Astrocyte of the hippocampus (primary cell): Measurements from ENCODE around the gene CNTNAP5.

ENCODE experiments used
- DNase-seq: peaks from one replicate; pipeline ENCODE4 v3.0.0; 2011; ENCODE audit warnings: low read depth, low spot score

Gene CNTNAP5

DNA sequence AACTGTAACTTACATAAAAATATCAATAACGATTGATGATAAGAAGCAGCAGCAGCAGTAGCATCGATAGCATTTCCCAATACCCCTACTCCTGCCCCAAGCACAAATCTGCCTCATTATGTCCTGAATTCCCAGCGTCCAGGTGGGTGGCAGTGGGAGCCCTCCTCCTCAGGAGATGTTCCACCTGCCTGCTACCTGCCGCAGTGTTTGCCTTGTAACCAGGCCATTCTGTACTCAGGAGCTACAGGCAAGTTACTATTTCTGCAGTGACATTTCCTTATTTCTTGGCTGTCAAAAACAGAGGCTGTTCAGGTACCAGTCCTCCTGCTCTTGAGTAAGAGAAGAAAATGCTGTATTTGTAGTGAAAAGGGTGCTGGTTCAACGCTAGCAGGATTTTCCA lies 236.4 kb downstream of the CNTNAP5 start:
- DNase-seq: no peak

DNA sequence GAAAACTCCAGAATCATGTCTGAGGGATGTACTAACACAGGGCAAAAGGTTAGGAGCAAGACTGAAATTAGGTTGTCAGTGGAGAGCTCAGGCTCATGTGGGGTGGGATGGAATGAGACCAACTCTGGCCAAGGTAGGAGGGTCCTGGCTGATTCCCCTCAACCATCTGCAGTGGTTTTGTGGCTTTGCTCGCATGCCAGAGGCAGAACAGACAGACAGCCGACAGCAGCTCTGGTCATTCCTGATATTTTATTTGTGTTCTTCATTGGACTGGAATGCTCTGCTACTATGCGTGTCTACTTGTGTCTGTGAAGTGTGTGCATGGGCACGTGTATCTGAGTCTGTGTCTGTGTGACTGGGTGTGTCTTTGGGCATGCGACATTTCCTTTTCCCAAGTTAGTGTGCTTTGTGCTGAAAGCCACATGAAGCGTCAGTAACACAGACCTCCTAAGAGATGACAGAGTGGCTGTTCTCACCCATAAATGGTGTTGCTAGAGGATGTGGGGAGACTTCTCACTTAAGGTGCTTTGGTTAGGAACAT lies 239.5 kb downstream of the CNTNAP5 start:
- peak; percentile 1 for DNase-seq

DNA sequence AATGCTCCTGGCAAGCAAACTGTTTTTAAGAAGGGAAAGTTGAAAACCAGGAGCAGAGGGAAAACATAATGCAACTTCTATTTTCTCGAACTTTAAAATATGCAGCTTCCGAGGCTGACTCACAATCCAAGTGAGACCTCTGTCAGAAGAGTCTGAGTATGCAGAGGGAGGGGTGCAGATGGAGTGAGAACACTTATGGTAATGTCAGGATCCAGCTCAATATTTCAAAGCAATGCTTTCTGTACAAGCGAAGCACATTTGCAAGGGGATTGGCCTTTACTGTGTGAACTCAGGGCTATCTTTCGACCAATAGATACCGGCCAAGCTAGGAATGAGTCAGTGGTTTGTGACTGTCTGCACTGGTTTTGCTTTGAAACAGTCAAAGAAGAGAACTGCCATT lies 242.7 kb downstream of the CNTNAP5 start:
- peak; percentile 36 for DNase-seq

GRCh38 chr2:124269348-124269747 lies 244.3 kb downstream of the CNTNAP5 start:
- DNase-seq: no peak

DNA sequence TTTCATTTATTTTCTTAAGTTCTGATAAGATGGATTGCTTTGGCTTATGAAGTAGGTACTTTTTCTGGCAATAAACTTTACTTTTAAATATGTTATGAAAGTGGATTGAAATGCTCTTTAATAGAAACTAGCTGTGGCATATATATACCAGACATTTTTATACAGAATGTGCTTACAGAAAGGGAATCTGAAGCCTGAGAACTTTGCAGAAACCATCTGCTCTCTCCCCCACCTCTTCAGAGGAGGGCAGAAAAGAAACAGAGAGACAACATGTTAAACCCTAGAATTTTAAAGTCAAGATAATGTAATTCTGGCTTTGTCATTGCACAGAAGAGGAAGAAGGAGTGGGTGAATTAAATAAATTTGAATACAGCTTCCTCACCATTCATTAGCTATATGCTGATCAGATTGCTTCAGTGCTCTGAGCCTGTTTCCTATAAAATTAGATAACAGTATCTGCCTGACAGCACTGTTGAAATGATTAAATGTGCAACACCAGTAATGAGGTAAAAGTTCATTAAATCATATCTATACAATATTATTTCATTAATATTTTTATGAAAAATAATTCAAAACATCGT lies 247.3 kb downstream of the CNTNAP5 start:
- DNase-seq: no peak

GRCh38 chr2:124281541-124281940 lies 256.5 kb downstream of the CNTNAP5 start:
- DNase-seq: no peak

GRCh38 chr2:124283096-124283495 lies 258.0 kb downstream of the CNTNAP5 start:
- DNase-seq: peak; percentile 23

- no peak for DNase-seq
Measured at GRCh38 chr2:124286089-124286783, 261.1 kb downstream of the CNTNAP5 start.

DNA sequence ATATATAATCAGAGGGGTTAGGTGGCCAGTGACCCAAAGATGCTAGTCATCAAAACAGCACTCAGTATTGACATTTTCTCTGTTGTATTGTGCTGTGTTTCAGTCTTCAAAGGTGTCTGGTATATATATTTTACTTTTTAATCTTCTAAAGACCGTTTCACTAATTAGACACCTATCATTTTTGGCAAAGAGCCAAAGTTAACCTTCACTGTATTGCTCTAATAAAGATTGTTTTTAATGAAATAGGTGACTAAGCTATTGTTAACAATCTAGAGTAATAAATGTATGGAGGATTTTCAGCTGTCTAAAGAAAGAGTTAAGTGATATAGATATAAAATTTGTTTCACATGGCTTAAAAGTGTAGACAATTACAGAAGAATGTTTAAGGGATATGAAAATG lies 264.0 kb downstream of the CNTNAP5 start:
- DNase-seq: no peak

DNA sequence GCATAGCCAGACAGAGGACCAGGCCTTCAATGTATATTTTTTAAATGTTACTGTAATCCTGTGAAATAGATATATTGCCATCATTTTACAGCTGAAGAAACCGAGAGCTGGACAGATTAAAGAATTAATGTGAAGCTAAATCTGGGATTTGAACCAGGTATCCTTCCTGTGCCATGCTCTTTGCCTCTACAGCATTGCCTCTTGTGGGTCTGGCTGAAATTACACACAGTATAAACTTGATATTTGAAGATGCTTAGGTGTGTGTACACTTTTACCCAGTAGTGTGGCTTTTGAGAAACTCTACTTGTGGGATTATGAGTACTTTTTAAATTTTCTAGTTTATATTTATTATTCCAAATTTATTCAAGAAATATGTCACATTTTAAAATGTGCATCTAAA lies 264.5 kb downstream of the CNTNAP5 start:
- DNase-seq: no peak

DNA sequence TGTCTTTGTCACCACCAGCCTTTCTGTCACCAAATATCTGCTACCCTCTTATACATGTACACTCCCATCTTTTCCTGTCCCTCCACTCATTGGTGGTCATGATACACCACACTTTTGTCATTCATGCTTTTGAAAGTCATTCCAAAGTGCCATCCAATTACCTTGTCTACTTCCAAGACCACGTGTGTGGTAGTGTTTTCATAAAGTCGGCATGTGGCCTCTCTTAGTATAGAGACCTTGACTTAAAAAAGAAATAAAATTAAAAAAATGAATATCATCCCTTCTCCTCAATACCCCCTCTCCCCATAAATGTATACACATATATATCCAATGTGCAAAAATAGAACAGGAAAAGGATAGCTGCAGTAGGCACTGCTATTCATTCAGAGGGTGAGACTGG lies 271.4 kb downstream of the CNTNAP5 start:
- DNase-seq: no peak

DNA sequence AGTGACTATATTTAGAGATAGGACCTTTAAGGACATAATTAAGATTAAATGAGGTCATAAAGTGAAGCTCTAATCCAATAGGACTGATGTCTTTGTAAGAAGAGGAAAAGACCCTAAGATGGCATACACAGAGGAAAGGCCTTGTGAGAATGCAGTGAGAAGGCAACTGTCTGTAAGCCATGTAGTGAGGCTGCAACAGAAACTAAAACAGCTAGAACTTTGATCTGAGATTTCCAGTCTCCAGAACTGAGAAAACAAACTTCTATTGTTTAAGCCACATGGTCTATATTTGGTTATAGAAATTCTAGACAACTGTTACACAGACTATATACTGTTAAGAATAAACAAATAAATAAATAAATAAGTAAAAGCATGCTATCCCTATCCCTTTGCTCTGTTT lies 276.8 kb downstream of the CNTNAP5 start:
- DNase-seq: no peak

DNA sequence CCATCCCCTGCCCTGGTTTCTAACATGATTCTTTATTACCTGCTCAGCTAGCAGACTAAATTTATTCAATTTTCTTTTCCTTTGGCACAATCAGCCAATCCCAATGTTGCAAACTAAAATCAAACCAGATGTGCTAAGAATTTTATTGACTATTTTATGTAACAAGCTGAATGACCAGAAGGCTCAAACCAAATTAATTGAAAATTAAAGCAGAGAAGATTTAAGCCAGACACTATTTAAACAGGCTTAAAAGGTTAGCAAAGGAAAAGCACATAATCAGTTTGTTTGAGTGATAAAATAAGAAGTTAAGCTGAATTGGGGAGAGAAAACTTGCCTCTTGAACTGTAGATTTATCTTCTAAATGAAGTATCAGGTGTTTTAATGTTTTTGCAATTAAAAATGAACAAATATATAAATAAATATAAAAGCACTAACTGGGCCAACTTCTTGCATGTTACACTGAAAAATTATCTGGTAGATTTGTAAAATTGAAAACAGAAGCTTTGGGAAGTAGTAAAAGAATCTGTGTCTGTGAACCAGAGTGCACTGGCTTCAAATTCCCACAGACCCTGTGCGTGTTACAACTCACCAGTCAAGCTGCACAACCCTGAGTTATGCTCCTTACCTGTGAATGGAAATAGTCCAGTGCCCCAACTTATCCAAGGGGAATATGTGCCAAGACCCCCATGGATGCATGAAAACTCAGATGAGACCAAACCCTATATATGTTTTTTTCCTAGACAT lies 283.4 kb downstream of the CNTNAP5 start:
- DNase-seq: no peak

- DNase-seq: no peak
Measured at GRCh38 chr2:124309563-124310138, 284.6 kb downstream of the CNTNAP5 start.

- DNase-seq: no peak
Measured at GRCh38 chr2:124310671-124311070, 285.6 kb downstream of the CNTNAP5 start.

GRCh38 chr2:124314084-124314483 lies 289.0 kb downstream of the CNTNAP5 start:
- no peak for DNase-seq

GRCh38 chr2:124315221-124315880 lies 290.3 kb downstream of the CNTNAP5 start:
- no peak for DNase-seq

GRCh38 chr2:124316133-124316532 lies 291.0 kb downstream of the CNTNAP5 start:
- no peak for DNase-seq

DNA sequence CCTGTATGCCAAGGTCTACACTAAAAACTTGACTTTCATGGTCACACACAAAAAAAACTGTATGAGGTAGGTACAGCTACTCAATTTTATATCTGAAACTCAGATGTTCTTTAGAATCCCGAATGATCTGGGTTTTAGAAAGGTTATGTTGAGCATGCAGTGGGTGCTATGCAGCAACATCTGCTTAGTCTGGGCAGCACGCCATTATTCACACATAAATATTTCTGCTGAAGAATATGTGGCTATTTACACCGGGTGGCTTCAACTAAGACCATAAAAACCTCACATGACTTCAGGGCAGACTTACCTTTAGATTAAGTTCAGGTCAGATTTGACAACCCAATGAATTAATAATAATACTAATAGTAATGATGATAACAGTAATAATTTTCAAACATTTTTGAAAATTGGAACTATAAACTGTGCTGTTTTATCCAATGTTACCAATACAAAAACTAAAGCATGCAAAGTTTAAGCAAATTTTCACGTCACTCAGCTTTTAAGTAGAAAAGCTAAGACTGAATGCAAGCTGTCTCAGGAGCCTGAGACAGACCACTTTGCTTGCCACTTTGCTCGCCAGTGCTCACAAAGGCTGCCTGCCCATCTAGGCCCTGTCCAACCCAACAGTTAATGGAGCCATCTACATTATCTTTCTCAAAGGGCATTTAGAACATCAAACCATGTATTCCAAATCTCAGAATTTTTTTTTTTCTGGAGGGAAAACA lies 292.0 kb downstream of the CNTNAP5 start:
- no peak for DNase-seq

DNA sequence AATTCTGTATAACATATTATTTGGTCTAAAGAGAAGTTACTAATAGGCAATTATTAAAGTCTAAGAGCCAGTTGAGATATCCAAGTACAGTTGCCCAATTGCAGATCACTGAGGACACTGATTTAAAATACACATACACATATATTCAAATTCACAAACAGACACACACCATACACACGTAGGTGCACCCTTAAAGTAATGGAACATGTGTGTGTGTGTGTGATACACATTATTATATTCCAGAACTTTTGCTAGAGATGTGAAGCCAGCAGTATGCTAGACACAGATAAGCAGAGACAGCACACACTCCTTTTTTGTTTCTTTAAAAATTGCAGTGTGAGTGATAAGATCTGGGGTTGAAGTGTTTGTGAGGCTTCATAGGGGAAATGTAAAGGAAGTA lies 292.5 kb downstream of the CNTNAP5 start:
- DNase-seq: no peak

GRCh38 chr2:124318913-124319312 lies 293.8 kb downstream of the CNTNAP5 start:
- DNase-seq: no peak
